ENCODE results near the gene MAP4K3.

- TF ChIP-seq, protein P1, sequence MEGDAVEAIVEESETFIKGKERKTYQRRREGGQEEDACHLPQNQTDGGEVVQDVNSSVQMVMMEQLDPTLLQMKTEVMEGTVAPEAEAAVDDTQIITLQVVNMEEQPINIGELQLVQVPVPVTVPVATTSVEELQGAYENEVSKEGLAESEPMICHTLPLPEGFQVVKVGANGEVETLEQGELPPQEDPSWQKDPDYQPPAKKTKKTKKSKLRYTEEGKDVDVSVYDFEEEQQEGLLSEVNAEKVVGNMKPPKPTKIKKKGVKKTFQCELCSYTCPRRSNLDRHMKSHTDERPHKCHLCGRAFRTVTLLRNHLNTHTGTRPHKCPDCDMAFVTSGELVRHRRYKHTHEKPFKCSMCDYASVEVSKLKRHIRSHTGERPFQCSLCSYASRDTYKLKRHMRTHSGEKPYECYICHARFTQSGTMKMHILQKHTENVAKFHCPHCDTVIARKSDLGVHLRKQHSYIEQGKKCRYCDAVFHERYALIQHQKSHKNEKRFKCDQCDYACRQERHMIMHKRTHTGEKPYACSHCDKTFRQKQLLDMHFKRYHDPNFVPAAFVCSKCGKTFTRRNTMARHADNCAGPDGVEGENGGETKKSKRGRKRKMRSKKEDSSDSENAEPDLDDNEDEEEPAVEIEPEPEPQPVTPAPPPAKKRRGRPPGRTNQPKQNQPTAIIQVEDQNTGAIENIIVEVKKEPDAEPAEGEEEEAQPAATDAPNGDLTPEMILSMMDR (IDR thresholded peaks at IDR 0.05 in 2 of 3, conservative IDR thresholded peaks at IDR 0.05 in 1 of 3; ENCODE audit: borderline replicate concordance in 1 of 3, insufficient read depth in 1 of 3, low read depth in 2 of 3, low read length in 2 of 3) = no peak
- no peak for TF ChIP-seq ELF1 (IDR thresholded peaks at IDR 0.05; ENCODE audit: borderline replicate concordance, low read depth)
- no peak for TF ChIP-seq YY1 (IDR thresholded peaks at IDR 0.05; ENCODE audit: extremely low read depth, insufficient replicate concordance, low read depth, low read length)
- no peak for TF ChIP-seq EGR1 (IDR thresholded peaks at IDR 0.05; ENCODE audit: low read depth)
- TF ChIP-seq MAX (IDR thresholded peaks at IDR 0.05) = no peak
- TF ChIP-seq EZH2phosphoT487 (IDR thresholded peaks at IDR 0.05; ENCODE audit: borderline replicate concordance) = no peak
- TF ChIP-seq POLR2AphosphoS5 (IDR thresholded peaks at IDR 0.05; ENCODE audit: low read depth, low read length) = no peak
- no peak for TF ChIP-seq CEBPB (IDR thresholded peaks at IDR 0.05; ENCODE audit: low read depth)
These were observed 28.5 kb downstream of the MAP4K3 start for GRCh38 chr2:39408351-39409136.
